Activated naive CD8-positive, alpha-beta T cell treated with anti-CD3 and anti-CD28 coated beads, Interleukin-2, amount 50 U/mL, for 16 hours (primary cell): ENCODE results near the gene NR2C2.
"Not testable (repeated sequence)": the region's sequence is repeated elsewhere in the genome, so short reads cannot be mapped to it uniquely, and the experiment has no call there.

ENCODE experiments used
- DNase-seq: peaks from one replicate; pipeline ENCODE4 v3.0.0-alpha.2; 2020; ENCODE audit warnings: low read depth, low spot score

The NR2C2 gene

GRCh38 chr3:14947100-14947885 is at the start of gene NR2C2:
TSS of gene NR2C2 (plus strand) at chr3:14947583. CDS start at chr3:15003915, 56,332 bp downstream.
- peak; percentile 67 for DNase-seq

GRCh38 chr3:14898929-14899328 is 48.5 kb upstream of the NR2C2 start:
- DNase-seq = no peak

GRCh38 chr3:14899993-14900618 is 47.3 kb upstream of the NR2C2 start:
- DNase-seq = no peak

- no peak for DNase-seq
Observed at GRCh38 chr3:14900881-14901873, 46.2 kb upstream of the NR2C2 start.

GRCh38 chr3:14902719-14903118 is 44.7 kb upstream of the NR2C2 start:
- DNase-seq = no peak

GRCh38 chr3:14903501-14903900 is 43.9 kb upstream of the NR2C2 start:
- not testable (repeated sequence) for DNase-seq

- no peak for DNase-seq
Observed at GRCh38 chr3:14905055-14905657, 42.2 kb upstream of the NR2C2 start.

GRCh38 chr3:14906355-14906971 is 40.9 kb upstream of the NR2C2 start:
- DNase-seq = no peak

- no peak for DNase-seq
Observed at GRCh38 chr3:14907043-14907966, 40.1 kb upstream of the NR2C2 start.

- no peak for DNase-seq
Observed at GRCh38 chr3:14909250-14909649, 38.1 kb upstream of the NR2C2 start.

GRCh38 chr3:14911651-14912050 is 35.7 kb upstream of the NR2C2 start:
- no peak for DNase-seq

GRCh38 chr3:14913071-14913925 is 34.1 kb upstream of the NR2C2 start:
- no peak for DNase-seq

GRCh38 chr3:14913926-14914778 is 33.2 kb upstream of the NR2C2 start:
- DNase-seq = no peak

- no peak for DNase-seq
Observed at GRCh38 chr3:14914779-14915117, 32.6 kb upstream of the NR2C2 start.

- no peak for DNase-seq
Observed at GRCh38 chr3:14915636-14916222, 31.7 kb upstream of the NR2C2 start.

- no peak for DNase-seq
Observed at GRCh38 chr3:14918356-14918860, 29.0 kb upstream of the NR2C2 start.

- DNase-seq = no peak
Observed at GRCh38 chr3:14920536-14920935, 26.8 kb upstream of the NR2C2 start.
